Measurements from ENCODE around the gene SSRP1.

DNA sequence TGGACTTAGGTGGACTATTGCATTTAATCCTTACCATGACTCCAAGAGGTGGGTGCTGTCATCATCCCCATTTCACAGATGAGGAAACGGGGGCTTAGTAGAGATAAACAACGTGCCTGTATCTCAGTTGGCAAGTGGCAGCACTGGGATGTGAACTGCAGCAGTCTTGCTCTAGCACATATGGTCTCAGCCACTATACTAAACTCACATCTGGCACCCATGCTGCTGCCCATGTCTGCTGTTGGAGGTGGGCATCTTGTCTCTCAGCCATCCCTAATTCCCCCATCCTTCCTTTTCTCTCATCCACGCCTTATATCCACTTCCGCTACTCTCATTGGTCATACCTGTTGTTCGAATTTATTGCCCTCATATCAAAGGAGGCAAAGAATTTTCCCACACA, 41.4 kb upstream of the SSRP1 start:
- no peak for TF ChIP-seq CTCF (IDR thresholded peaks at IDR 0.05; ENCODE audit: poor library complexity, severe bottlenecking)
- TF ChIP-seq EZH2 (IDR thresholded peaks at IDR 0.05; ENCODE audit: borderline replicate concordance, insufficient read depth, low read length, poor library complexity, severe bottlenecking) = no peak
- no peak for TF ChIP-seq TAF1 (IDR thresholded peaks at IDR 0.05; ENCODE audit: low read depth)
- TF ChIP-seq SMC3 (conservative IDR thresholded peaks at IDR 0.05; ENCODE audit: poor library complexity) = no peak
- no peak for TF ChIP-seq POLR2AphosphoS5 (IDR thresholded peaks at IDR 0.05)
- TF ChIP-seq EP300 (conservative IDR thresholded peaks at IDR 0.05; ENCODE audit: poor library complexity, severe bottlenecking) = no peak
- TF ChIP-seq, protein P1, sequence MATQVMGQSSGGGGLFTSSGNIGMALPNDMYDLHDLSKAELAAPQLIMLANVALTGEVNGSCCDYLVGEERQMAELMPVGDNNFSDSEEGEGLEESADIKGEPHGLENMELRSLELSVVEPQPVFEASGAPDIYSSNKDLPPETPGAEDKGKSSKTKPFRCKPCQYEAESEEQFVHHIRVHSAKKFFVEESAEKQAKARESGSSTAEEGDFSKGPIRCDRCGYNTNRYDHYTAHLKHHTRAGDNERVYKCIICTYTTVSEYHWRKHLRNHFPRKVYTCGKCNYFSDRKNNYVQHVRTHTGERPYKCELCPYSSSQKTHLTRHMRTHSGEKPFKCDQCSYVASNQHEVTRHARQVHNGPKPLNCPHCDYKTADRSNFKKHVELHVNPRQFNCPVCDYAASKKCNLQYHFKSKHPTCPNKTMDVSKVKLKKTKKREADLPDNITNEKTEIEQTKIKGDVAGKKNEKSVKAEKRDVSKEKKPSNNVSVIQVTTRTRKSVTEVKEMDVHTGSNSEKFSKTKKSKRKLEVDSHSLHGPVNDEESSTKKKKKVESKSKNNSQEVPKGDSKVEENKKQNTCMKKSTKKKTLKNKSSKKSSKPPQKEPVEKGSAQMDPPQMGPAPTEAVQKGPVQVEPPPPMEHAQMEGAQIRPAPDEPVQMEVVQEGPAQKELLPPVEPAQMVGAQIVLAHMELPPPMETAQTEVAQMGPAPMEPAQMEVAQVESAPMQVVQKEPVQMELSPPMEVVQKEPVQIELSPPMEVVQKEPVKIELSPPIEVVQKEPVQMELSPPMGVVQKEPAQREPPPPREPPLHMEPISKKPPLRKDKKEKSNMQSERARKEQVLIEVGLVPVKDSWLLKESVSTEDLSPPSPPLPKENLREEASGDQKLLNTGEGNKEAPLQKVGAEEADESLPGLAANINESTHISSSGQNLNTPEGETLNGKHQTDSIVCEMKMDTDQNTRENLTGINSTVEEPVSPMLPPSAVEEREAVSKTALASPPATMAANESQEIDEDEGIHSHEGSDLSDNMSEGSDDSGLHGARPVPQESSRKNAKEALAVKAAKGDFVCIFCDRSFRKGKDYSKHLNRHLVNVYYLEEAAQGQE (IDR thresholded peaks at IDR 0.05; ENCODE audit: borderline replicate concordance) = no peak

All from neural cell (in vitro differentiated cells).